ENCODE results near the gene FGF7.

GRCh38 chr15:49492830-49493229 is 69.8 kb downstream of the FGF7 start:
- TF ChIP-seq CTCF (IDR thresholded peaks at IDR 0.05) (no peak), POLR2A (IDR thresholded peaks at IDR 0.05) (no peak)
